HCT116 (cell line): ENCODE data around the gene ADGRB3. TPM values are rescaled to one million over a fixed set of nuclear protein-coding genes. Genes with fewer than 3 reads are reported as not detected.

ENCODE experiments used
- ATAC-seq: fragments of 200-7000 bp; cut with Tn5 transposase; 2 replicates; pipeline ENCODE4 v1.9.1; 2020; ENCODE audit warnings: mild to moderate bottlenecking, moderate library complexity
- BruUV-seq: library from RNA; stranded (reverse); fragments of 400-500 nt; replicated peaks from 2 replicates; lab custom pipeline; 2021; lab: Mats Ljungman, UMichigan
- CTCF ChIA-PET: fragments of 300-600 bp; sonication (Branson Sonifier 250); formaldehyde crosslinking; loops from one replicate; lab custom pipeline; 2021; ENCODE audit warnings: antibody characterized with exemption; lab: Charles Lee
- POLR2A ChIA-PET: fragments of 300-600, 350-600 bp; sonication (Branson Sonifier 250); formaldehyde crosslinking; loops from one replicate; lab custom pipeline; 2021; ENCODE audit warnings: antibody characterized with exemption; lab: Charles Lee
- RAD21 ChIA-PET, 2 experiments: fragments of 300-600 bp; sonication (Branson Sonifier 250); formaldehyde crosslinking; loops; one replicate each; lab custom pipeline; 2023; ENCODE audit warnings: low total read pairs in 2 of 2; ENCODE audit not compliant: uncharacterized antibody in 2 of 2, unreplicated experiment in 2 of 2, low non-redundant PET in 1 of 2; lab: Charles Lee
- DNase-seq: peaks from one replicate; pipeline ENCODE4 v3.0.0-alpha.2; 2010; ENCODE audit warnings: low read depth, low spot score
- H2AFZ ChIP-seq: fragments of 200-600 bp; shearing (Covaris generic), sonication (generic); 2 replicates; pipeline ENCODE4 v1.6.1; 2017; ENCODE audit warnings: low read depth, mixed run types, mixed read lengths, antibody characterized with exemption, low read length; ENCODE audit not compliant: poor library complexity, severe bottlenecking
- H3K27ac ChIP-seq: 2 replicates; pipeline ENCODE4 v1.5.1; 2012; ENCODE audit warnings: low read depth, low read length
- H3K27me3 ChIP-seq: fragments of 200-600 bp; sonication (generic); 2 replicates; pipeline ENCODE4 v1.6.1; 2016; ENCODE audit warnings: mixed run types, low read length, mixed read lengths; ENCODE audit not compliant: insufficient read depth
- H3K36me3 ChIP-seq, 2 experiments: fragments of 200-500 bp in 1 of 2; fragments of 200-600 bp in 1 of 2; sonication (Bioruptor generic) in 1 of 2; sonication (generic) in 1 of 2; 2 replicates each; pipeline versions ENCODE4 v1.5.1 to v1.6.1; 2014 to 2016; ENCODE audit warnings: low read length in 2 of 2, inconsistent platforms in 1 of 2, mixed read lengths in 1 of 2, mixed run types in 1 of 2; ENCODE audit not compliant: insufficient read depth in 2 of 2, control insufficient read depth in 1 of 2
- H3K4me1 ChIP-seq, 2 experiments: fragments of 200-600 bp in 1 of 2; sonication (generic) in 1 of 2; 2 replicates each; pipeline versions ENCODE4 v1.5.1 to v1.6.1; 2012 to 2017; ENCODE audit warnings: low read length in 2 of 2, inconsistent platforms in 1 of 2, mild to moderate bottlenecking in 1 of 2, mixed read lengths in 1 of 2, mixed run types in 1 of 2, moderate library complexity in 1 of 2; ENCODE audit not compliant: insufficient read depth in 2 of 2, control insufficient read depth in 1 of 2
- H3K4me2 ChIP-seq: fragments of 200-600 bp; sonication (generic); 2 replicates; pipeline ENCODE4 v1.6.1; 2017; ENCODE audit warnings: mixed run types, low read length, mixed read lengths
- H3K4me3 ChIP-seq, 2 experiments: fragments of 200-600 bp in 1 of 2; sonication (generic) in 1 of 2; replicated peaks in 1 of 2; 2 replicates each; pipeline ENCODE4 v1.5.1; 2011 to 2016; ENCODE audit warnings: low read length in 2 of 2, control low read depth in 1 of 2, low read depth in 1 of 2, mild to moderate bottlenecking in 1 of 2, mixed read lengths in 1 of 2, mixed run types in 1 of 2
- H3K79me2 ChIP-seq: fragments of 200-600 bp; sonication (generic); 2 replicates; pipeline ENCODE4 v1.6.1; 2017; ENCODE audit warnings: mild to moderate bottlenecking, mixed run types, low read length, moderate library complexity, mixed read lengths; ENCODE audit not compliant: insufficient read depth
- H3K9ac ChIP-seq: fragments of 200-600 bp; sonication (generic); 2 replicates; pipeline ENCODE4 v1.6.1; 2016; ENCODE audit warnings: low read length, mixed read lengths
- H3K9me2 ChIP-seq: fragments of 200-600 bp; sonication (generic), shearing (Covaris generic); 2 replicates; pipeline ENCODE4 v1.6.1; 2017; ENCODE audit warnings: mixed run types, mild to moderate bottlenecking, moderate library complexity; ENCODE audit not compliant: insufficient read depth
- H3K9me3 ChIP-seq, 2 experiments: fragments of 200-500 bp in 1 of 2; fragments of 200-600 bp in 1 of 2; sonication (Bioruptor generic) in 1 of 2; sonication (generic) in 1 of 2; 2 replicates each; pipeline ENCODE4 v1.6.1; 2014 to 2017; ENCODE audit warnings: low read length in 2 of 2, mixed read lengths in 2 of 2, inconsistent platforms in 1 of 2, low read depth in 1 of 2, mild to moderate bottlenecking in 1 of 2, mixed run types in 1 of 2, moderate library complexity in 1 of 2; ENCODE audit not compliant: control insufficient read depth in 1 of 2, insufficient read depth in 1 of 2
- H4K20me1 ChIP-seq: fragments of 200-600 bp; sonication (generic), shearing (Covaris generic); 2 replicates; pipeline ENCODE4 v1.6.1; 2017; ENCODE audit warnings: mixed run types, mild to moderate bottlenecking, moderate library complexity; ENCODE audit not compliant: insufficient read depth
- ELF1 ChIP-seq: IDR thresholded peaks from 2 replicates; pipeline ENCODE4 v1.6.1; 2012; ENCODE audit warnings: low read depth, borderline replicate concordance
- EZH2 ChIP-seq: fragments of 200-600 bp; sonication (generic); IDR thresholded peaks from 2 replicates; pipeline ENCODE4 v1.6.1; 2017; ENCODE audit warnings: antibody characterized with exemption, mixed run types
- POLR2A ChIP-seq: IDR thresholded peaks from 2 replicates; pipeline ENCODE4 v1.7.0; 2011; ENCODE audit warnings: borderline replicate concordance; ENCODE audit not compliant: insufficient read depth, insufficient read length; ENCODE audit errors: extremely low read depth
- POLR2AphosphoS5 ChIP-seq: IDR thresholded peaks from 2 replicates; pipeline ENCODE4 v1.6.1; 2011; ENCODE audit warnings: mild to moderate bottlenecking, low read depth, low read length, moderate library complexity
- SP1 ChIP-seq: IDR thresholded peaks from 2 replicates; pipeline ENCODE4 v1.6.1; 2012; ENCODE audit warnings: low read depth
- TCF7L2 ChIP-seq: IDR thresholded peaks from 2 replicates; pipeline ENCODE4 v1.7.0; 2011; ENCODE audit warnings: borderline replicate concordance, inconsistent platforms; ENCODE audit not compliant: insufficient read depth, insufficient read length; ENCODE audit errors: extremely low read depth
- ZFX ChIP-seq: fragments of 450-650 bp; IDR thresholded peaks from 2 replicates; pipeline ENCODE4 v1.6.1; 2017
- intact Hi-C: fragments of 100-400 bp; cut with micrococcal nuclease; formaldehyde crosslinking; loops from 2 replicates; pipeline ENCODE4 v1.10.0; 2022
- total RNA-seq: library from RNA; stranded (reverse); gene quantifications from one replicate; pipeline ENCODE4 v1.2.1, GENCODE V29; 2021; ENCODE audit not compliant: unreplicated experiment
- TF ChIP-seq, protein P1 (sequence below): IDR thresholded peaks from 2 replicates; pipeline ENCODE4 v1.6.1; 2011; ENCODE audit warnings: mild to moderate bottlenecking, low read length, moderate library complexity; ENCODE audit not compliant: insufficient replicate concordance; ENCODE audit errors: extremely low read depth

ADGRB3 gene
- total RNA-seq, 1 experiment from 2014 or later = not detected

DNA sequence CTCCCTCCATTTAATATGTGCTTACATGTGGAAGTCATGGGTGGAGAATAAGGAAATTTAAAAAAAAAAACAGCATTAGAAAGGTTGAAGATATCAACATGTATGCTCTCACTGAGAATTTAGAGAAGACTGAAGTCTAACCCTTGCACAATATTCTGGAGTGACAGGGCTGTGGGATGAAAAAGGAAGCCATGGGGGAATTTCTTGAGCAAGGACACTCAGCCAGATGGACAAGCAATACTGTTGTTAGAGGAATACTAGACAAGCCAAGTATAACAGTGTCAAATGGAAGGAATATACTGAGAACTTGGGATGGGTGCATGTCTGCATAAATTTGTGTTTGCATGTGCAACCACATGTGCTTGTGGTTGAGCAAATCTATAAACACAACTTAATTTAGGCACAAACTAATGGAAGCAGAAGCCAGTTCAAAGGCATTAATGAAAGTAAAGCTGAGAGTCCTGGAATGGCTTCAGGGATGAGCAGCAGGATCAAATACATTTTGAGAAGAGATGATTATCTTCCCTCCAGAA lies 119.7 kb downstream of the ADGRB3 start:
- BruUV-seq = no TSS peak
- Histone ChIP-seq H3K27ac (no peak overlapping the region), H3K9me3 (peaks cover 16 to 21% of the 10 kb centered on the region in 2 experiments; a peak in 3 of 4 replicates), H3K36me3 (no peaks in the 10 kb centered on the region), H4K20me1 (no peaks in the 10 kb centered on the region), H3K9ac (no peak overlapping the region), H3K9me2 (no peaks in the 10 kb centered on the region), H2AFZ (no peak overlapping the region), H3K4me1 (no peaks in the 10 kb centered on the region), H3K79me2 (no peaks in the 10 kb centered on the region), H3K27me3 (no peaks in the 10 kb centered on the region), H3K4me2 (no peak overlapping the region), H3K4me3 (no peak overlapping the region)
- TF ChIP-seq ZFX (no peak), ELF1 (no peak), POLR2A (no peak), EZH2 (no peak), TCF7L2 (no peak), POLR2AphosphoS5 (no peak), SP1 (no peak)
- intact Hi-C loops = no loop called here
- ATAC-seq (no peak), DNase-seq (no peak)
- RAD21 ChIA-PET = no interaction called here
- POLR2A ChIA-PET = no interaction called here
- CTCF ChIA-PET = no interaction called here

DNA sequence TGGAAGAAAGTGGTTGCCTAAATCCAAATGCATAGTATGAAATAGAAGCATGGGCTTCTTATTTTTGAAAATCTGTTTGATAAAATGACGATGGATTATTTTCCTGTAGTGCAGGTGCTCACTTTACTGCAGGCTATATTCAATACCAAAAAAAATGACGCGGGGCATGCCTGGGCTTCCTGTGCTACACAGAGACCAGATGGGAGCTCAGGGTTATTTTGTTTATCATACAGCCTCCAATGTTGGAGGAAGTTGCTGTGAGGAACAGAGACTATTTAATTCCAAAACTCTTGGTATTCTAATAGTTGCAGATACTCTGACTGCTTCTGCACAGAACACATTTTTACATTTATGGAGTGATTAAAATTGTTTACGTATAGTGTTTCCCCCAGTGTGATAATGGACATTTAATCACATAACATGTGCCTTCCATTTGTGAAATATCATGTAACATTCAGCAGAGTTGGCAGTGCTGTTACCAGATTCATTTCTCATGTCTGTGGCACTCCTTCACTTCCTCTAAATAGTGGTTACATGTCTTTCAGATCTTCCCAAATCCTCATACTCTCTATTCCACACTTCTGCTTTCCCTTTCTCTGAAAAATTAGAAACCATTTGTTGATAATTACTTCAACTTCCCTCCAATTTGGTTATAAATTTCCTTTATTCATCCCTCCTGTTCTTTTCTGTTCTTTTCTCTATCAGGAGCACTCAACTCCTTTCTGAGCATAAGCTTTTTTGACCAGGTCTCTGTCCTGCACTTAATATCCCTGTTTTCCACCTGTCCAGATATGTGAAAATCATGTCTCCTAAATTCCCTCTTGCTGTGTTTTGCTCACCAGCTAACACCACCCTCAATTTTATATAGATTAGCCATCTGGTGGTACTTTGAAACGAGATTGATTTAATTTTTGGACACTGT lies 121.6 kb downstream of the ADGRB3 start:
- Histone ChIP-seq H3K27ac (no peak overlapping the region), H3K27me3 (no peaks in the 10 kb centered on the region), H3K9ac (no peak overlapping the region), H4K20me1 (no peaks in the 10 kb centered on the region), H3K4me3 (no peak overlapping the region), H3K79me2 (no peaks in the 10 kb centered on the region), H3K9me2 (no peaks in the 10 kb centered on the region), H3K4me2 (no peak overlapping the region), H2AFZ (no peak overlapping the region), H3K9me3 (peaks cover 17 to 18% of the 10 kb centered on the region in 2 experiments; a peak in 3 of 4 replicates), H3K36me3 (no peaks in the 10 kb centered on the region), H3K4me1 (no peaks in the 10 kb centered on the region)
- DNase-seq = no peak
- ChIA-PET RAD21 (no interaction called here), CTCF (no interaction called here), POLR2A (no interaction called here)
- no TSS peak for BruUV-seq
- intact Hi-C loops = no loop called here
- no peak for ATAC-seq
- TF ChIP-seq, protein P1, sequence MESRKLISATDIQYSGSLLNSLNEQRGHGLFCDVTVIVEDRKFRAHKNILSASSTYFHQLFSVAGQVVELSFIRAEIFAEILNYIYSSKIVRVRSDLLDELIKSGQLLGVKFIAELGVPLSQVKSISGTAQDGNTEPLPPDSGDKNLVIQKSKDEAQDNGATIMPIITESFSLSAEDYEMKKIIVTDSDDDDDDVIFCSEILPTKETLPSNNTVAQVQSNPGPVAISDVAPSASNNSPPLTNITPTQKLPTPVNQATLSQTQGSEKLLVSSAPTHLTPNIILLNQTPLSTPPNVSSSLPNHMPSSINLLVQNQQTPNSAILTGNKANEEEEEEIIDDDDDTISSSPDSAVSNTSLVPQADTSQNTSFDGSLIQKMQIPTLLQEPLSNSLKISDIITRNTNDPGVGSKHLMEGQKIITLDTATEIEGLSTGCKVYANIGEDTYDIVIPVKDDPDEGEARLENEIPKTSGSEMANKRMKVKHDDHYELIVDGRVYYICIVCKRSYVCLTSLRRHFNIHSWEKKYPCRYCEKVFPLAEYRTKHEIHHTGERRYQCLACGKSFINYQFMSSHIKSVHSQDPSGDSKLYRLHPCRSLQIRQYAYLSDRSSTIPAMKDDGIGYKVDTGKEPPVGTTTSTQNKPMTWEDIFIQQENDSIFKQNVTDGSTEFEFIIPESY = no peak
